ENCODE data around the gene GREB1. TPM values are rescaled to one million over a fixed set of nuclear protein-coding genes. Genes with fewer than 3 reads are reported as not detected.

The GREB1 gene
- total and polyA plus RNA-seq, 2 of the 13 experiments (the other 11 are each of a cell fraction or from before 2014, with no cell fraction given), result 31.3 to 61.2 TPM

DNA sequence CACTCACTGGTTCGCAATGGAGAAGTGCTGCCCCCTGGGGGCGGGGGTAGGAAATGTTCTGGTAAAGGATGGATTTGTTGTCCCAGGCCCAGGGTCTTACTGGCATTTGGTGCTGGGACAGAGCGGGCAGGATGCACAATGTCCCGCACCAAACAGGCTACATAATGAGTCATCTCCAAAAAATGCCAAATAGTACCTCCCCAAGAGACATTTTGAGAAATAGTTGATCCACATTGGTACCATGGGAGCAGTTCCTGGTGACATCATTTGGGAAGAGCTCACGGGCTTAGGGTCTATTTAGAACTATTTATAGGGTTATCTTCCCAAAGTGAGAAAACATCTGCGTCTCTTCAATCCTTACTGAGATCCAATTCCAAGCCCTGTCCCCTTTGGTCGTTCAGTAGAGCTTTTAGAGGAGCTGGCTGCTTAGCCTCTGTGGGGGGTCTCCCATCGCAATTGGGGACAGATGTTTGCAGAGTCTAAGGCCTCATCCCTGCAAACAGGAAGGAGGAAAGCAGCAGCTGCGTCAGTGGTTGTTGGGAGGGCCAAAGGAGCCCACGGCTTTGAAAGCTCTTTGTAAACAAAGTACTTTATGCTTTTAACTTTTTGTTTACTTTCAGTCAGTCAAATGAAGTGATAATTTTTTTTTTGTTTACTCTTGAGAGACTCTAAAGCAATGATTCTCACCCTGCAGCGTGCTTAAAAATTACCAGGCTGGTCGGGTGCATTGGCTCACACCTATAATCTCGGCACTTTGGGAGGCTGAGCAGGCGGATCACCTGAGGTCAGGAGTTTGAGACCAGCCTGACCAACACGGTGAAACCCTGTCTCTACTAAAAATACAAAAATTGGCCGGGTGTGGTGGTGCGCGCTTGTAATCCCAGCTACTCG lies 49.3 kb downstream of the GREB1 start (continued):
- TF ChIP-seq, protein P1, sequence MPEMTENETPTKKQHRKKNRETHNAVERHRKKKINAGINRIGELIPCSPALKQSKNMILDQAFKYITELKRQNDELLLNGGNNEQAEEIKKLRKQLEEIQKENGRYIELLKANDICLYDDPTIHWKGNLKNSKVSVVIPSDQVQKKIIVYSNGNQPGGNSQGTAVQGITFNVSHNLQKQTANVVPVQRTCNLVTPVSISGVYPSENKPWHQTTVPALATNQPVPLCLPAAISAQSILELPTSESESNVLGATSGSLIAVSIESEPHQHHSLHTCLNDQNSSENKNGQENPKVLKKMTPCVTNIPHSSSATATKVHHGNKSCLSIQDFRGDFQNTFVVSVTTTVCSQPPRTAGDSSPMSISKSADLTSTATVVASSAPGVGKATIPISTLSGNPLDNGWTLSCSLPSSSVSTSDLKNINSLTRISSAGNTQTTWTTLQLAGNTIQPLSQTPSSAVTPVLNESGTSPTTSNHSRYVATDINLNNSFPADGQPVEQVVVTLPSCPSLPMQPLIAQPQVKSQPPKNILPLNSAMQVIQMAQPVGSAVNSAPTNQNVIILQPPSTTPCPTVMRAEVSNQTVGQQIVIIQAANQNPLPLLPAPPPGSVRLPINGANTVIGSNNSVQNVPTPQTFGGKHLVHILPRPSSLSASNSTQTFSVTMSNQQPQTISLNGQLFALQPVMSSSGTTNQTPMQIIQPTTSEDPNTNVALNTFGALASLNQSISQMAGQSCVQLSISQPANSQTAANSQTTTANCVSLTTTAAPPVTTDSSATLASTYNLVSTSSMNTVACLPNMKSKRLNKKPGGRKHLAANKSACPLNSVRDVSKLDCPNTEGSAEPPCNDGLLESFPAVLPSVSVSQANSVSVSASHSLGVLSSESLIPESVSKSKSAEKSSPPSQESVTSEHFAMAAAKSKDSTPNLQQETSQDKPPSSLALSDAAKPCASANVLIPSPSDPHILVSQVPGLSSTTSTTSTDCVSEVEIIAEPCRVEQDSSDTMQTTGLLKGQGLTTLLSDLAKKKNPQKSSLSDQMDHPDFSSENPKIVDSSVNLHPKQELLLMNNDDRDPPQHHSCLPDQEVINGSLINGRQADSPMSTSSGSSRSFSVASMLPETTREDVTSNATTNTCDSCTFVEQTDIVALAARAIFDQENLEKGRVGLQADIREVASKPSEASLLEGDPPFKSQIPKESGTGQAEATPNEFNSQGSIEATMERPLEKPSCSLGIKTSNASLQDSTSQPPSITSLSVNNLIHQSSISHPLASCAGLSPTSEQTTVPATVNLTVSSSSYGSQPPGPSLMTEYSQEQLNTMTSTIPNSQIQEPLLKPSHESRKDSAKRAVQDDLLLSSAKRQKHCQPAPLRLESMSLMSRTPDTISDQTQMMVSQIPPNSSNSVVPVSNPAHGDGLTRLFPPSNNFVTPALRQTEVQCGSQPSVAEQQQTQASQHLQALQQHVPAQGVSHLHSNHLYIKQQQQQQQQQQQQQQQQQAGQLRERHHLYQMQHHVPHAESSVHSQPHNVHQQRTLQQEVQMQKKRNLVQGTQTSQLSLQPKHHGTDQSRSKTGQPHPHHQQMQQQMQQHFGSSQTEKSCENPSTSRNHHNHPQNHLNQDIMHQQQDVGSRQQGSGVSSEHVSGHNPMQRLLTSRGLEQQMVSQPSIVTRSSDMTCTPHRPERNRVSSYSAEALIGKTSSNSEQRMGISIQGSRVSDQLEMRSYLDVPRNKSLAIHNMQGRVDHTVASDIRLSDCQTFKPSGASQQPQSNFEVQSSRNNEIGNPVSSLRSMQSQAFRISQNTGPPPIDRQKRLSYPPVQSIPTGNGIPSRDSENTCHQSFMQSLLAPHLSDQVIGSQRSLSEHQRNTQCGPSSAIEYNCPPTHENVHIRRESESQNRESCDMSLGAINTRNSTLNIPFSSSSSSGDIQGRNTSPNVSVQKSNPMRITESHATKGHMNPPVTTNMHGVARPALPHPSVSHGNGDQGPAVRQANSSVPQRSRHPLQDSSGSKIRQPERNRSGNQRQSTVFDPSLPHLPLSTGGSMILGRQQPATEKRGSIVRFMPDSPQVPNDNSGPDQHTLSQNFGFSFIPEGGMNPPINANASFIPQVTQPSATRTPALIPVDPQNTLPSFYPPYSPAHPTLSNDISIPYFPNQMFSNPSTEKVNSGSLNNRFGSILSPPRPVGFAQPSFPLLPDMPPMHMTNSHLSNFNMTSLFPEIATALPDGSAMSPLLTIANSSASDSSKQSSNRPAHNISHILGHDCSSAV (CRISPR knock-in tag; IDR thresholded peaks at IDR 0.05; ENCODE audit: borderline replicate concordance), result 0 out of 2 replicates have a peak, but pooled peaks have one; percentile 3
- no peak for TF ChIP-seq ZNF629 (CRISPR knock-in tag; conservative IDR thresholded peaks at IDR 0.05)
- TF ChIP-seq, protein P2, sequence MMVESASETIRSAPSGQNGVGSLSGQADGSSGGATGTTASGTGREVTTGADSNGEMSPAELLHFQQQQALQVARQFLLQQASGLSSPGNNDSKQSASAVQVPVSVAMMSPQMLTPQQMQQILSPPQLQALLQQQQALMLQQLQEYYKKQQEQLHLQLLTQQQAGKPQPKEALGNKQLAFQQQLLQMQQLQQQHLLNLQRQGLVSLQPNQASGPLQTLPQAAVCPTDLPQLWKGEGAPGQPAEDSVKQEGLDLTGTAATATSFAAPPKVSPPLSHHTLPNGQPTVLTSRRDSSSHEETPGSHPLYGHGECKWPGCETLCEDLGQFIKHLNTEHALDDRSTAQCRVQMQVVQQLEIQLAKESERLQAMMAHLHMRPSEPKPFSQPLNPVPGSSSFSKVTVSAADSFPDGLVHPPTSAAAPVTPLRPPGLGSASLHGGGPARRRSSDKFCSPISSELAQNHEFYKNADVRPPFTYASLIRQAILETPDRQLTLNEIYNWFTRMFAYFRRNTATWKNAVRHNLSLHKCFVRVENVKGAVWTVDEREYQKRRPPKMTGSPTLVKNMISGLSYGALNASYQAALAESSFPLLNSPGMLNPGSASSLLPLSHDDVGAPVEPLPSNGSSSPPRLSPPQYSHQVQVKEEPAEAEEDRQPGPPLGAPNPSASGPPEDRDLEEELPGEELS (CRISPR knock-in tag; IDR thresholded peaks at IDR 0.05), result peak; percentile 88
- TF ChIP-seq NR2C2 (CRISPR knock-in tag; IDR thresholded peaks at IDR 0.05; ENCODE audit: borderline replicate concordance), result peak; percentile 17; the same call in 1 of the 2 replicates
- 0 out of 2 replicates have a peak, but pooled peaks have one; percentile 16 for TF ChIP-seq ARHGAP35 (CRISPR knock-in tag; IDR thresholded peaks at IDR 0.05; ENCODE audit: borderline replicate concordance)
- TF ChIP-seq, protein P3, sequence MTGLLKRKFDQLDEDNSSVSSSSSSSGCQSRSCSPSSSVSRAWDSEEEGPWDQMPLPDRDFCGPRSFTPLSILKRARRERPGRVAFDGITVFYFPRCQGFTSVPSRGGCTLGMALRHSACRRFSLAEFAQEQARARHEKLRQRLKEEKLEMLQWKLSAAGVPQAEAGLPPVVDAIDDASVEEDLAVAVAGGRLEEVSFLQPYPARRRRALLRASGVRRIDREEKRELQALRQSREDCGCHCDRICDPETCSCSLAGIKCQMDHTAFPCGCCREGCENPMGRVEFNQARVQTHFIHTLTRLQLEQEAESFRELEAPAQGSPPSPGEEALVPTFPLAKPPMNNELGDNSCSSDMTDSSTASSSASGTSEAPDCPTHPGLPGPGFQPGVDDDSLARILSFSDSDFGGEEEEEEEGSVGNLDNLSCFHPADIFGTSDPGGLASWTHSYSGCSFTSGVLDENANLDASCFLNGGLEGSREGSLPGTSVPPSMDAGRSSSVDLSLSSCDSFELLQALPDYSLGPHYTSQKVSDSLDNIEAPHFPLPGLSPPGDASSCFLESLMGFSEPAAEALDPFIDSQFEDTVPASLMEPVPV (CRISPR knock-in tag; IDR thresholded peaks at IDR 0.05), result 0 out of 2 replicates have a peak, but pooled peaks have one; percentile 14
- TF ChIP-seq, protein P4, sequence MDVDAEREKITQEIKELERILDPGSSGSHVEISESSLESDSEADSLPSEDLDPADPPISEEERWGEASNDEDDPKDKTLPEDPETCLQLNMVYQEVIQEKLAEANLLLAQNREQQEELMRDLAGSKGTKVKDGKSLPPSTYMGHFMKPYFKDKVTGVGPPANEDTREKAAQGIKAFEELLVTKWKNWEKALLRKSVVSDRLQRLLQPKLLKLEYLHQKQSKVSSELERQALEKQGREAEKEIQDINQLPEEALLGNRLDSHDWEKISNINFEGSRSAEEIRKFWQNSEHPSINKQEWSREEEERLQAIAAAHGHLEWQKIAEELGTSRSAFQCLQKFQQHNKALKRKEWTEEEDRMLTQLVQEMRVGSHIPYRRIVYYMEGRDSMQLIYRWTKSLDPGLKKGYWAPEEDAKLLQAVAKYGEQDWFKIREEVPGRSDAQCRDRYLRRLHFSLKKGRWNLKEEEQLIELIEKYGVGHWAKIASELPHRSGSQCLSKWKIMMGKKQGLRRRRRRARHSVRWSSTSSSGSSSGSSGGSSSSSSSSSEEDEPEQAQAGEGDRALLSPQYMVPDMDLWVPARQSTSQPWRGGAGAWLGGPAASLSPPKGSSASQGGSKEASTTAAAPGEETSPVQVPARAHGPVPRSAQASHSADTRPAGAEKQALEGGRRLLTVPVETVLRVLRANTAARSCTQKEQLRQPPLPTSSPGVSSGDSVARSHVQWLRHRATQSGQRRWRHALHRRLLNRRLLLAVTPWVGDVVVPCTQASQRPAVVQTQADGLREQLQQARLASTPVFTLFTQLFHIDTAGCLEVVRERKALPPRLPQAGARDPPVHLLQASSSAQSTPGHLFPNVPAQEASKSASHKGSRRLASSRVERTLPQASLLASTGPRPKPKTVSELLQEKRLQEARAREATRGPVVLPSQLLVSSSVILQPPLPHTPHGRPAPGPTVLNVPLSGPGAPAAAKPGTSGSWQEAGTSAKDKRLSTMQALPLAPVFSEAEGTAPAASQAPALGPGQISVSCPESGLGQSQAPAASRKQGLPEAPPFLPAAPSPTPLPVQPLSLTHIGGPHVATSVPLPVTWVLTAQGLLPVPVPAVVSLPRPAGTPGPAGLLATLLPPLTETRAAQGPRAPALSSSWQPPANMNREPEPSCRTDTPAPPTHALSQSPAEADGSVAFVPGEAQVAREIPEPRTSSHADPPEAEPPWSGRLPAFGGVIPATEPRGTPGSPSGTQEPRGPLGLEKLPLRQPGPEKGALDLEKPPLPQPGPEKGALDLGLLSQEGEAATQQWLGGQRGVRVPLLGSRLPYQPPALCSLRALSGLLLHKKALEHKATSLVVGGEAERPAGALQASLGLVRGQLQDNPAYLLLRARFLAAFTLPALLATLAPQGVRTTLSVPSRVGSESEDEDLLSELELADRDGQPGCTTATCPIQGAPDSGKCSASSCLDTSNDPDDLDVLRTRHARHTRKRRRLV (CRISPR knock-in tag; IDR thresholded peaks at IDR 0.05), result no peak; the same call in 1 of the 2 replicates
- TF ChIP-seq ZBTB38 (CRISPR knock-in tag; IDR thresholded peaks at IDR 0.05), result peak; percentile 63

Data from HepG2 (cell line).